MG63 (cell line): Measurements from ENCODE around the gene SPATA33. TPM values are rescaled to one million over a fixed set of nuclear protein-coding genes. Genes with fewer than 3 reads are reported as not detected.

Experiments
- DNase-seq: peaks from one replicate; pipeline ENCODE4 v3.0.0-alpha.2; 2020
- H3K27me3 ChIP-seq: fragments of 250-450 bp; sonication (Bioruptor Pico); 2 replicates; pipeline ENCODE4 v1.5.1; 2020; ENCODE audit warnings: mild to moderate bottlenecking, moderate library complexity
- H3K36me3 ChIP-seq: fragments of 250-450 bp; sonication (Bioruptor Pico); 2 replicates; pipeline ENCODE4 v1.5.1; 2020; ENCODE audit warnings: mild to moderate bottlenecking, moderate library complexity
- H3K4me3 ChIP-seq: fragments of 250-450 bp; sonication (Bioruptor Pico); 2 replicates; pipeline ENCODE4 v1.5.1; 2020; ENCODE audit warnings: mild to moderate bottlenecking, moderate library complexity
- H3K9me3 ChIP-seq: fragments of 250-450 bp; sonication (Bioruptor Pico); 2 replicates; pipeline ENCODE4 v1.5.1; 2020; ENCODE audit warnings: mild to moderate bottlenecking, moderate library complexity
- total RNA-seq: library from RNA; depleted of rRNA; stranded (reverse); fragments of >200 nt; shearing (Covaris generic); gene quantifications from 2 replicates; pipeline ENCODE4 v1.2.3, GENCODE V29; 2014; ENCODE audit warnings: low replicate concordance; rRNA removed

Gene SPATA33
- total RNA-seq: 6.6 and 13.7 TPM in 2 replicates

- no peaks in the 10 kb centered on the region for H3K9me3 ChIP-seq
- peak; percentile 78 for DNase-seq
- peak within 1 kb of the TSS; percentile 87 for H3K4me3 ChIP-seq
- H3K36me3 ChIP-seq: peaks cover 21% of the 10 kb centered on the region
- H3K27me3 ChIP-seq: no peaks in the 10 kb centered on the region
Measured at GRCh38 chr16:89657442-89658220, at the start of gene SPATA33, which contains the start of gene CHMP1A. Gene SPATA33, plus strand, starts transcription at chr16:89657836. Its CDS starts 76 bp downstream, at chr16:89657912. Gene CHMP1A, minus strand, starts transcription at chr16:89657708. Its CDS starts 120 bp downstream, at chr16:89657588.

- H3K36me3 ChIP-seq: no peaks in the 10 kb centered on the region
- no peaks in the 10 kb centered on the region for H3K27me3 ChIP-seq
- DNase-seq: no peak
- no peaks in the 10 kb centered on the region for H3K9me3 ChIP-seq
- H3K4me3 ChIP-seq: no peak overlapping the region
Measured at GRCh38 chr16:89607937-89608740, 49.5 kb upstream of the SPATA33 start.

GRCh38 chr16:89610108-89610453, 47.6 kb upstream of the SPATA33 start:
- no peak for DNase-seq
- Histone ChIP-seq H3K9me3 (no peaks in the 10 kb centered on the region), H3K36me3 (no peaks in the 10 kb centered on the region), H3K4me3 (no peak overlapping the region), H3K27me3 (no peaks in the 10 kb centered on the region)

- no peaks in the 10 kb centered on the region for H3K27me3 ChIP-seq
- no peak overlapping the region for H3K4me3 ChIP-seq
- H3K9me3 ChIP-seq: no peaks in the 10 kb centered on the region
- no peaks in the 10 kb centered on the region for H3K36me3 ChIP-seq
- DNase-seq: no peak
Measured at GRCh38 chr16:89612415-89613166, 45.0 kb upstream of the SPATA33 start.

DNA sequence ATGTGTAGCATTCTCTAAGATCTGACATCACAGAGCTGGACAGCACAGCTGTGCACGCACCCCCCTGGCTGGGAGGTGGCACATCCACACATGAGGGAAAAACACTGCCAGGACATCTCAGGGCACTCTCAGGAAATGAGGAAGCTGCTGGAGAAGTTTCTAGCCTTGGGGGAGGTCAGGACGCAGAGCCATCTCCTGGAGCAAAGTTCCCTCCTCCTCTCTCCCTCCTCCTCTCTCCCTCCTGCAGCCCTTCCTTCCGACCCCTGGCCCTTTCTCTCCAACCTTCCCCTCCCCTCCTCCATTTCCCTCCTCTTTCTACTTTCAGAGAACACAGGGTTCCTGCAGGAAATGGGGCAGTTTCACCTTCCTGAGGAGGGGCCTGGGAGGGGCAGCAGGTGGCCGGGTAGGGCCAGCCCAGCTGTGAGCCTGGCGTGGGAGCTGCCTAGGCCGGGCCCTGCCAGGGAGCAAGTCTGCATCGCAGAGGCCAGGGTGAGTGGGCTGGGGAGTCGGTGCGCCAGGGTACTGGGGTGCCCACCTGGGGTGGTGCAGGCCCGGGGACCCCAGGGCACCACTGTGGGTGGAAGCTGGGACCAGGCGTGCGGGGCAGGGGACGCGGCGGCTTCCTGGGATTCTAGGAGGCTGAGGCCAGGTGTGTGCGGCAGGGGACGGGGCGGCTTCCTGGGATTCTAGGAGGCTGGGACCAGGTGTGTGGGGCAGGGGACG, 44.2 kb upstream of the SPATA33 start, which contains the start of gene DPEP1:
Gene DPEP1 (plus strand): TSS at position 412 of the 723 bp plus-strand sequence. CDS start 16,769 bp downstream, outside the sequence.
- no peaks in the 10 kb centered on the region for H3K9me3 ChIP-seq
- no peak for DNase-seq
- H3K27me3 ChIP-seq: no peaks in the 10 kb centered on the region

GRCh38 chr16:89613954-89614459, 43.6 kb upstream of the SPATA33 start:
- Histone ChIP-seq H3K9me3 (no peaks in the 10 kb centered on the region), H3K36me3 (no peaks in the 10 kb centered on the region), H3K27me3 (no peaks in the 10 kb centered on the region), H3K4me3 (no peak overlapping the region)
- no peak for DNase-seq

More for the DNA sequence above, 44.2 kb upstream of the SPATA33 start, which contains the start of gene DPEP1:
- no peak within 1 kb of the TSS for H3K4me3 ChIP-seq
- H3K36me3 ChIP-seq: no peaks in the 10 kb centered on the region

GRCh38 chr16:89615176-89615575, 42.5 kb upstream of the SPATA33 start:
- DNase-seq: no peak
- no peaks in the 10 kb centered on the region for H3K9me3 ChIP-seq
- H3K36me3 ChIP-seq: no peaks in the 10 kb centered on the region
- H3K27me3 ChIP-seq: no peaks in the 10 kb centered on the region
- H3K4me3 ChIP-seq: no peak overlapping the region

GRCh38 chr16:89615596-89616090, 42.0 kb upstream of the SPATA33 start:
- Histone ChIP-seq H3K27me3 (no peaks in the 10 kb centered on the region), H3K9me3 (no peaks in the 10 kb centered on the region), H3K36me3 (no peaks in the 10 kb centered on the region), H3K4me3 (no peak overlapping the region)
- no peak for DNase-seq

DNA sequence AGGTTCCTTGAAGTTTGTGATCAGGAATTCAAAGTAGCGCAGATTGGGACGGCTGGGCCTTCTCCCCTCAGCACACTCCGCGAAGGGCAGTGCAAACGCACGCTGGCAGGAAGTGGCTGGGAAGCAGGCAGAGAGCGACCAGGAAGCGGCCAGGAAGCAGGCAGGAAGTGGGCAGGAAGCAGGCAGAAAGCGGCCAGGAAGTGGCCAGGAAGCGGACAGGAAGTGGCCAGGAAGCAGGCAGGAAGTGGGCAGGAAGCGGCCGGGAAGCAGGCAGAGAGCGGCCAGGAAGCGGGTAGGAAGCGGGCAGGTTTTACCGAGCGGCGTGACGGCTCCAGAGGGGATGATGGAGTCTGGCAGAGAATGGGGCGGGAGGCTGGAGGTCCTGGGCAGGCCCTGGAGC, 41.0 kb upstream of the SPATA33 start:
- Histone ChIP-seq H3K36me3 (no peaks in the 10 kb centered on the region), H3K27me3 (no peaks in the 10 kb centered on the region)

DNA sequence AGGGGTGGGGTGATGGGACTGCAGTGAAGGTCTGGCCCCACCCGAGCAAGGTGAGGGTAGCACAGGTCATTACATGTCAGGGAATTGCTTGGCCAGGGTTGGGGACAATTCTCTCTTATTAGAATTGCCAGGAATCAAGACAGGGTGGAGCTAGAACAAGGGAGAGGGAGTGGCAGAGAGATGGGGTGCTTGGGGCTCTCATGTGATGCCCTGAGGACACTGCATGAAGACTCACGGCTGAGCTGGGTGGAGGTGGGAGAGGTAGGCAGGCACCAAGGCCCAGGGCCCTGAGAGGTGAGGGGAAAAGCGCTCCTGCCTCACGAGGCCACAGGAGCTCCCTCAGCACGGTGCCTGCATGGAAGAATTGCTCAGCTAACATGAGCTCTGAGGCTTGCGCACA, 40.6 kb upstream of the SPATA33 start:
- DNase-seq: no peak
- H3K36me3 ChIP-seq: no peaks in the 10 kb centered on the region
- H3K9me3 ChIP-seq: no peaks in the 10 kb centered on the region
- H3K27me3 ChIP-seq: no peaks in the 10 kb centered on the region
- no peak overlapping the region for H3K4me3 ChIP-seq

More for the DNA sequence above, 41.0 kb upstream of the SPATA33 start:
- DNase-seq: no peak
- H3K4me3 ChIP-seq: no peak overlapping the region
- no peaks in the 10 kb centered on the region for H3K9me3 ChIP-seq

GRCh38 chr16:89618109-89618998, 39.3 kb upstream of the SPATA33 start:
- Histone ChIP-seq H3K27me3 (no peaks in the 10 kb centered on the region), H3K36me3 (no peaks in the 10 kb centered on the region), H3K4me3 (no peak overlapping the region), H3K9me3 (no peaks in the 10 kb centered on the region)
- DNase-seq: no peak

DNA sequence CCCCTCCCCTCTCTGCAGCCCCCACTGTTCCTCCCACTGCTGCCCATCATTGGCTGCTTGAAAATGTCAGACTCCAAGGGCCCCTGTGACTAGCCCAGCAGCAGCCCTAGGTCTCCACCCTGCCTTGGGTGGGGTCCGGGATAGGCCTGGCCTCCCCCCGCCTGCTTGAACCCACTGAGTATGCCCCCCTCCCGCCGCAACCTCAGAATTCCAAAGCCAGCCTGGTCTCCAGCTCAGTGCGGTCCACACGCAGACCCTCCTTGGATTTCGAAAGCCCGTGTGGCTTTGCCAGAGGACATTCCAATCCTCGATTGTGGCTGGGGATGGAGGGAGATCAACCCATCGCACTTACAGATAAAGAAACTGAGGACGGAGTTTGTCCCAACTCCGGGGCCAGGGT, 37.8 kb upstream of the SPATA33 start:
- DNase-seq: no peak
- H3K36me3 ChIP-seq: no peaks in the 10 kb centered on the region
- H3K4me3 ChIP-seq: no peak overlapping the region

GRCh38 chr16:89620406-89620841, 37.2 kb upstream of the SPATA33 start:
- Histone ChIP-seq H3K4me3 (no peak overlapping the region), H3K27me3 (no peaks in the 10 kb centered on the region), H3K9me3 (no peaks in the 10 kb centered on the region), H3K36me3 (no peaks in the 10 kb centered on the region)
- no peak for DNase-seq

More for the DNA sequence above, 37.8 kb upstream of the SPATA33 start:
- Histone ChIP-seq H3K27me3 (no peaks in the 10 kb centered on the region), H3K9me3 (no peaks in the 10 kb centered on the region)

- H3K4me3 ChIP-seq: no peak overlapping the region
- H3K36me3 ChIP-seq: no peaks in the 10 kb centered on the region
- no peak for DNase-seq
- H3K27me3 ChIP-seq: no peaks in the 10 kb centered on the region
- H3K9me3 ChIP-seq: no peaks in the 10 kb centered on the region
Measured at GRCh38 chr16:89621136-89621697, 36.4 kb upstream of the SPATA33 start.
